8988T (cell line): ENCODE results near the gene PAFAH1B1.

ENCODE experiments used
- DNase-seq: peaks from one replicate; pipeline ENCODE4 v3.0.0; 2011

PAFAH1B1 gene

DNA sequence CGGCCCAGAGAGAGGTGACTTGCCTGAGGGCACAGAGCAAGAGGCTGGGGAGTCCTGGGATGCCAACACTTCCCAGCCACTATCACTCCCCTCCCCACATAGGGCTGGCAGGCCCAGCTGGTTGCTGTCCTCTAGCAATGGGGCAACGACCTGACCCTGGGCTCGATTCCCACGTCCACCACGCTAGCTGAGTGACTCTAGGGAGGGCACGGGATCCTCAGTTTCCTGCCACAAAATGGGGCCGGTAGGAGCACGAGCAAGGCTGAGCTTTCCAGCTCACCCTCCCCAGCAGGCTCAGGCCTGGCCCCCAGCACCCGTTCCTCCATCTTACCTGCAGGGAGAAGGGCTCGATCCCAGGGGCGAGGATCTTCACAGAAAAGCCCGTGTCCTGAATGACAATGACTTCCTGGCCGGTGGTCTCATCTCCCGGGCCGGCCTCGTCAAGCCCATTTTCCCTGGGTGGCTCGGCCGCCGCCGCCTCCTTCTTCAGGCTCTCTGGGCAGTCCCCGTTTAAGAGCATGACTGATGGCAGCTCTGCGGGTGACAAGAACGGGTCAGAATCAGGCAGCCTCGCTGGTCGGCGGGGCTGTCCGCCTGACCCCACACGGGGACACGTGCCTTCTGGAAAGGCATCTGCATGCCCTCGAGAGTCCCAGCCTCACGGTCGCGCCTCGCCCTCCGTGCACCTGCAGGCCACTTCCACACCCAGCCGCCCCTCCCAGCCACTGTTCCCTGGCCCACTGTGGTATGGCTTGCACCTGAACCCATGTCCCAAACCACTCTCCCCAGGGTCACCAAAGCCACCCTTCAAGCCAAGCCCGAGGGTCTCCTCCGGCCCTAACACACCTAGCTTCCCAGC lies 110.8 kb downstream of the PAFAH1B1 start:
- peak; percentile 8 for DNase-seq

DNA sequence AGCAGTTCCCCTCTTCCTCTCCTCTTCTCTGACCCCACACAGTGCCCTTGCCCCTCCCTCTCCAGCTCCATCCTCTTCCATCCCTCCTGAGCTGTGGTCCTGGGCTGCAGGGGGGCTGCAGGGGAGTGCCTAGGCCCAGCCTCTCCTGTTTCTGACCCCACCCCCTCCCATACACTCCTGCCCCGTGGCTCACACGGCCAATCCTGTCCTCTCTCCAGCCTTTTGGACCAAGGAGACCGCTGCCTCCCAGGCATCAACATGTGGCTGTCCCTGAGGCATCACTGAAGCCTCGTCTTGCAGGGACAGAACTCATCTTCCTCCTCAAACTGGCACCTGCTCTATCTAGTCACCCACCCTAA lies 111.4 kb downstream of the PAFAH1B1 start:
- DNase-seq, result no peak

DNA sequence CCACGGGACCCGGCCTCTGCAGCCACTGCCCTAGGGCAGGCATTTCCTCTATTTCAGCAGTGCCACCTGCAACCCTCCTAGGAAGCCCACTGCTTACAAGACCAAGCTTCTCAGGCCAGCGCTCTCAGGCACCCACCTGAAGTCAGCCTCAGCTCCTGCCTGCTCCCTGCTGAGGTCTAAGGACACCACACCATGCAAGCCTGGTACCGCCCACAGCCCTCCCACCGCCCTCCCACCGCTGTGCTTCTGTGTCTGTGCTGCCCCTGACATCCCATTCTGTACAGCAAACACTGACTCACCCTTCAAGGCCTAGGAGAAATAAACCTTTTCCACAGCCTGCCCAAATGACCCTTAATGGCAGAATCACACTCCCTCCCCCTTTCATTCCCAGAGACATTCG lies 111.8 kb downstream of the PAFAH1B1 start:
- DNase-seq, result peak; percentile 27

DNA sequence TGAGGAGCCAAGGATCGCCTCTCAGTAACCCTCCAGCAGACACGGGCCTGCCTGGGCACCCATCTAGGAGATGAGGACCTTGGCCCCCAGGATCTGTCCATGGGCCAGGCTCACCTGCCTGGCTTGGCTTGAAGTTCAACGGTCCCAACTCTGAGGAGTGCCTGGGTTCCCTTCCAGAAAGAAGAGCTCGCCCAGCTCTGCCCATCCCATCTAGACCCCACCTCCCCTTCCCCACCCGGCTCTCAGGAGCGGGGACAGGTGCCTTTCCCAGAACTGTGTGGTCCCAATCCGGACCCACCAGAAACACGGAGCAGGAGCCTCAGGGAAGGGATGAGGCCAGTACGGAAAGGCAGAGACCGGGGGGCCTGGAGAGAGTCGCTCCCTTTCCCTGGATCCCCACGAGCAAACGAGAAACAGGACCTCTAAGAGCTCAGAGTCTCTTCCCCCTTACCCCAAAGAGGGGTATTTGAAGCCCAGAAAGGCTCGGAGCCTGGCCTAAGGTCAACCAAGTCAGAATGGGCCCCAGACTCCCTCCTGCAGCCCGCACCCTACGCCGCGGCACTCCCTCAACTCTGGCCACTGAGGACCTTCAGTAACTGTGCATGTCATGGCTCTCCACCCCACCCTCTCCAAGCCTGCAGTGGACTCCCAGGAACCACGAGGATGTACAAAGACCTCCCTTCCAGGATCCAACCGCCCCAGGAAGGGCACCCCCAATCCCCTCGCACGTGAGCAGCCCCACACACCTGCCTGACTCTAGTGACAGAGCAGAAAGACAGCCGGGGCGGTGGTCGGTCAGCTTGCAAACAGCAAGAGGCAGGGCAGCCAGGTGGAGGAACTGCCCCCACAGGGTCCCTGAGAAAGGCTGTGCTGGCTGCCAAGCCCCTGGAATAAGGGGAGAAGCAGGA lies 112.7 kb downstream of the PAFAH1B1 start:
- DNase-seq, result peak; percentile 23

DNA sequence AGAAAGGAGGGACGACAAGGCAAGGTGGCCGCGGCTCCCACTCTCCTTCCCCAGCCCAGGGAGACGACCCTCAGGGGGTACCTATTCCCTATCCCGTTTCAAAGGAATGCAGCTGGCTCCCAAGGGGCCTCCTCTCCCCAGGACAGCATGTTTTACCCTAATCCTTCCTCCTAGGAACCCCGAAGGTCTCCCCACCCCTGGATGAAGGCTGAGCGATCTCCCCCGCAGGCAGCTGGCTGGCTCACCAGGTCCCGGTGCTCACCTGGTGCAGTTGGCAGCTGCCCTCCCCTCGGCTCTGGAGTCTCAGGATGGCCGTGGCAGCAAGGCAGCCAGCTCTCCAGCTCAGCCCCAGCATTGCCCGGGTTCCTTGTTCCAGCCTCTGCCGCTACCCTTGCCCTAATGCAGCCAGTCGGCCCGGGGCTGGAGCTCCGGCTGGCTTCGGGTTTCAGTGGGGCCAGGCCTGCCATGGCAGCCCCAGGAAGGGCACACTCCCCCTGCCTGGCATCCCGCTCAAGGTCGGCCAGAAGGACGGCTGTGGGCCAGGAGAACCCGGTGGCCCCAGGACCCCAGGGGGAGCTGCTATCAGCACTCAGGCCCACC lies 113.6 kb downstream of the PAFAH1B1 start:
- DNase-seq, result no peak

DNA sequence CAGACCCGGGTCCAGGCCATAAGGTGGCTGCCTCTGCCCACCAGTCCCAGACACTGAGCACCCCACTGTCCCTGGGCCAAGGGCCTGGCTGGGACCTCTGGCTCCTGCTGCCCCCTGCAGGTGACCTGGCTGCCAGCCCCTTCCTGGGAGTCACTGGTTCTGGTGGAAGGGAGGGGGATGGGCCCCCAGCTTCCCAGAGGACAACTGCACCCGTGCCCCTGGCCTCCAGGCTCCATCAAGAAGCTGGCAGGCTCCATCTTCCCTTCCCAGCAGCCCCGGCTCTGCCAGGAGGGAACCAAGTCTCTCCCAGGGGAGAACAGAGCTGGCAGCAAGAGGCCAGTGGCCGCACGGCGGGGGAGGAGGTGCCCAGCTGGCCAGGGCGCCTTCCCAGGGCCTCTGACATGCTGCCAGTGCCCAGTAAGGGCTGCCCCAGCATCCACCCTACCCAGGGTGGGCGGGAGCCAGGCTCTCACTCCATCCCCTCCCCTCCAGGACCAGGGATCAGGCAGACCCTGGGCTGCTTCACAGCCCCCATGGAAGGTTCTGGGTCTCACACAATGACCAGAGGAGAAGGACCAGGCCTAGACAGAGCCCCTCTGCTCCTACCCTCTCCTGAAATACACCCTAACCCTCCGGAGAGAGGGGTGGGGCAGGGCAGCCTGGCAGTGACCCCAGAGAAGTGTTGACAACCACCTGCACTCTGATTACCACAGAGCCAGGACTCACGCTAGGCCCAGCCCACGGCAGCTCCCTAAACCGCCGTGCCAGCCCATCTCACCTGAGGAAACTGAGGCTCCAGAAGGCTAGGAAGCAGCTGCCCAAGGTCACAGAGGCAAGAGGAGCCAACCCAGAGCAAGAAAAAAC lies 114.5 kb downstream of the PAFAH1B1 start:
- DNase-seq, result no peak

DNA sequence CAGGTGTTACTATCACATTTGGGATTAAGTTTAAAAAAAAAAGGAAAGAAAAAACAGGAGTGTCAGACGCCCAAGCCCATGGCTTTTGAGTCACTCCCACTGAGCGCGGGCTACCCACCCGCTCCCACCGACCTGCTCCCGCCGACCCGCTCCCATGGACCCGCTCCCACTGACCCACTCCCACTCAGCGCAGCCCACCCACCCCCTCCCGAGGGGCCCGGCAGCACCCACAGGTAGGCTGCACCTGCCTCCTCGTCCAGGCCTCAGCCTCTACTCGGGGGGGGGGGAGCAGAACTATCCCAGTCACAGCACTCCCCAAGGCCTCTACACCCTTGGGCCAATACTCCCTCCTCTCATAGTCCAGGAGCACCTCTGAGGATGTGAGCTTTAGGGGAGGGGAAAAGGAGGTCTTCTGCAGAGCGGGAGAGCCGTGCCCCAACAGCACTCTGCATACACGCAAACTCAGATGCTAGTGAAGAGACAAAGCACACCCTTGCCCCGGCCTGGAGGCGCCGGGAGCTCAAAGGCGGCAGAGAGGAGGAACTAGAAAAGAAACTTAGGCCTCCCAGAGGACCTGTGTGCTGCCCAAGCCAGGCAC lies 115.2 kb downstream of the PAFAH1B1 start:
- no peak for DNase-seq

DNA sequence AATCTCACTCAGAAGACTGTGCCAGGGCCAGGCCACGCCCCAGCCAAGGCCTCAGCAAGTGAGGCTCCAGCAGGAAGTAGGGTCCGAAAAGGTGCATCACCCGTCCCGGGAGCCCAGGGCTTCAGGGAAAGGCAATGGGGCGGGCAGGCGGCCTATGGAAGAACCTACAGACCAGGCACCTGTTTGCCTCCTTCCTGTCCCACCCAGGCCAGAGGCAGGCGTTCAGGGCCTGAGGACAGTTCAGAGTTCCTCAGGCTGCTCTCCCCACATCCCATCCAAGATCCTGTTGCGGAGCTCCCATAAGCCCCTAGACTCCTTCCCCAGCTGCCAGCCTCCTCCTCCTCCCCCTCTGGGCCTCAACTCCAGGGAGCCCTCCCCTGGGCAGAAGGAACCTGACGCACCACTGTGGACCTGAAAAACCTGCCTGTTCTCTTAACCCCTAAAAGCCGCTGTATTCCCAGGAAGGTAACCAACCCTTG lies 115.8 kb downstream of the PAFAH1B1 start:
- peak; percentile 70 for DNase-seq

DNA sequence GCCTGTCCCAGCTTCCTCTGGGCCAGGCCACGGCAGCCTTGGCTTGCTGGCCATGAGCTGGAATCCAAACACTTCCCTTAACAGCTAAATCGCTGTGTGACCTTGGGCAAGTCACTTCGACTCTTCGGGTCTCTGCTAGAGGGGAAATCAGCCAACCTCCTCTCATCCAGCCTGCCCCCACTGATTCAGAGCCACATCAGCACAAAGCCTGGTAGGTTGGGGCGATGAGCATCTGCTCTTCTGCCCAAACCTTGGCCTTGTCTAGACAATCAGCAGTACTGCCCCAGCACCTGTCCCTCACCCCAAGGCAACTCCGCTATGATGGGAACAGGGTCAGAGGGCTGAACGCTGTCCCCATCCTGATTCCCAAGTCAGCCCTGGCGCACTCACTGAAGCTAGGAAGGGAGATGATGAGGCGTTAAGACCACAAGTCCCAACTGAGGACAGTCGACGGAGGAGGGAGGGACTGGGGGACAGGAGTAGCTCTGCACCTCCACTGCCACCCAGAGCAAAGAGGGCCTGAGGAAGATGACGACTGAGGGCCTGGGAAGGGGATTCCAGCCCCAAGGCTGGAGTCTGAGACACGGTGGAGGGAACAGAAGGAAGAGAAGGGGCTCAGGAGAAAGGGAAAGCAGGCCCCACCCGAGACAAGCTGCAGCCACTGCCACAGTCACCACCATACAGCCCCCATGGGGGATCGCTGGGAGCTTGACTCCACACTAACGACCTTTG lies 116.8 kb downstream of the PAFAH1B1 start:
- DNase-seq, result no peak

DNA sequence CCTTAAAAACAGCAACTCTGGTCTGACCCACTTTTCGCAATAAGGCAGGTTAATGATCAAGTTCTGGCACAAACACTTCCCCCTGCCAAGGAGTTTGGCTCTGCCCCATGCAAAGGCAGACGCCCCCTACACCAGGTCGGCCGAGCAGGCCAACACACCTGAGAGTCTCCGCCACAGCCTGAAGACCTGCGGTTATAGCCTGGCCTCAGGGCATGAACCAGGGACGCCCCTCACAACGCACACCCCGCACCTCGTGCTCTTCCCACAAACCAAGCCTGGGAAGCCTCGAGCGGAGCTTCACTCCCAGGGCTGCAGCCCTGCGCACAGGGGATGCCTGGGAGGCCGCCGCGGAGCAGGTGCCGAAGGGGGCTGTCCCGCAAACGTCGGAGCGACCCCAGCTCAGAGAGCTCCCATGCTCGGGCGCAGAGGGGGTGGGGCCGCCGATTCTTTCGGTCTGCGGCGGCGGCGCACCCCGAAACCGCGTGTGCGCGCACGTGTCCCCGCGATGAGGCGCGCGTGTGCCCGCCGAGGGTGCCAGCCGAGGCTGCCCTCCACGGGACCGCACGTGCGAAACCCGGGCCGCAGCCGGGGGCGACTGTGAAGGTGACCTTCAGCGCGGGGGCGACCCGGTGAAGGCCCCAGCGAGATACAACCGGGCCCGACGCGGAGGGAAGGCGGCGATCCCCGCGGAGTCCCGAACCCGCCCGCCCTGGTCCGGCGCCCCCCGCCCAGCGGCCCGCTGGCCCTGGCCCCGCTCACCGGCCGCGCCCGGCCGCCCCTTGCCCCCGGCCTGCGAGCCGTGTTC lies 117.6 kb downstream of the PAFAH1B1 start:
- no peak for DNase-seq

DNA sequence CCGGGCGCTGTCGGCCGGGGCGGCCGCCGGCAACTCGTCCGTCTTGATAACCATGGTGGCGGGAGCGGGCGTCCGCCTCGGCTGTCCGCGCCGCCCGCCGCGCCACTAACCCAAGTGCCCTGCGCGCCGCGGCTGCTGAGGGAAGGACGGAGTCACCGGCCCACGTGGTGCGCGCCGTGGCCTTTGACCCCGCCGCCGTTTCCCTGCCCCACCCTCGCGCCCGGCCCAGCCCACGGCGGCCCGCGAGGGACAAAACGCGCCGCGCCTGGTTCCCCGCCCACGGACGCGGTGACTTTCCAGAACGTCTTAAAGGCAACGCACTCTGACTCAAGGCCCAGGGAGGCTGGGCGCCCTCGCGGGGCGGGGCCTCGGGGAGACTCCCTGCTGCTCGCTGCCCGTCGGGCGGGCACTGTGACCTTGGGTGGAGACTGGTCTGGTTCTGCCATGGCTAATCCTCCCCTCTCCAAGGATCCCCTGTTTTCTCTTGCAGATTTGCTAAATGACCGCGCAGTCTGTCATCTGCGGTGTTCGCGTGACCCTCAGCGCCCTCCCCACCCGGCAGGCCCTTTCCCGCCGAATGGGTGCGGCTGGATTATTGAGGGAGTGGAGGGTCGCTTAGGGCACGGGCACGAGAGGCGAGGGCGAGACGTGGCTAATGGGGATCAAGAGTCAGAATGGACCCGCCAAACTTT lies 118.3 kb downstream of the PAFAH1B1 start, which contains the start of gene CLUH:
Gene CLUH (minus strand): TSS at position 157 of the 692 bp plus-strand sequence. CDS start 103 bp downstream, at position 54.
- DNase-seq, result peak; percentile 95

DNA sequence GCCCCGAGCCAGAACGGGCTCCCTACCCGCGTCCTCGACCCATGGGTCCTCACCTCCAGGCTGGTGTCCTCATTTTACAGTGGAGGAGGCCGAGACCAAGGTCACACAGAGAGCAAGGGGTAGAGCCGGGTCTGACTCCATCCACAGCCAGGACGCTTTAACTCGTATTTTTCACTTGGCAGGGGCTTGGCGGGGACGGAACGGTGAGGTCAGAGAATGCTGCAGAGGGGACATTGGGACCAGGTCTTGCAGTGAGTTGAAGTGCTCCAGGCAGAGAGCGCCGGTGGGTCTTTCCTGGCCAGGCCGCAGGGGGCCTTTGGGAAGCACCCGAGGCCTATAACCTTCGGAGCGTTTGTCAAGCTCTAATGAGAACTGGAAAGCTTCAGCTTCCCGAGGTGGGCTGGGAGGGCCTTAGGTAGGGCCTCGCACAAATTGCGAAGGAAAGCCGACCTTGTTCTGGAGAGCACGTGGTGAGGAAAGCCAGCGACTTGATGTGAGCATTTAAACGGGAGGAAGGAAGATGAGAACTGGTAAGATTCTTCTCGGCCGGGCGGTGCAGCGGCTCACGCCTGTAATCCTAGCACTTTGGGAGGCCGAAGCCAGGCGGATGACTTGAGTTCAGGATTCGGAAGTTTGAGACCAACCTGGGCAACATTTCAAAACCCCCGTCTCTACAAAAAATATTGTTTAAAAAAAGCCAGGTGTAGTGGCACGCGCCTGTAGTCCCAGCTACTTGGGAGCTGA lies 119.0 kb downstream of the PAFAH1B1 start:
- no peak for DNase-seq

DNA sequence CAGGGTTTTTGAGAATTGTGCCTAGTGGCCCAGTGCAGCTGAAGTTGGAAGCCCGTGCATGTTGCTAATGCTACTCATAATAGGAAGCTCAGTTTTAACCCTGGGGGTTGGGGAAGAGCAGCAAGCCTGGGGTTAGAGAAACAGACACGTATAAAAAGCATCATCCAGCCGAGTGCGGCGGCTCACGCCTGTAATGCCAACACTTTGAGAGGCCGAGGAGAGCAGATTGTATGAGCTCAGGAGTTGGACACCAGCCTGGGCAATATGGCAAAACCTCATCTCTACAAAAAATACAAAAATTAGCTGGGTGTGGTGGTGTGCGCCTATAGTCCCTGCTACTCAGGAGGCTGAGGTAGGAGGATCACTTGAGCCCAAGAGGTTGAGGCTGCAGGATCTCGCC lies 120.4 kb downstream of the PAFAH1B1 start:
- no peak for DNase-seq

DNA sequence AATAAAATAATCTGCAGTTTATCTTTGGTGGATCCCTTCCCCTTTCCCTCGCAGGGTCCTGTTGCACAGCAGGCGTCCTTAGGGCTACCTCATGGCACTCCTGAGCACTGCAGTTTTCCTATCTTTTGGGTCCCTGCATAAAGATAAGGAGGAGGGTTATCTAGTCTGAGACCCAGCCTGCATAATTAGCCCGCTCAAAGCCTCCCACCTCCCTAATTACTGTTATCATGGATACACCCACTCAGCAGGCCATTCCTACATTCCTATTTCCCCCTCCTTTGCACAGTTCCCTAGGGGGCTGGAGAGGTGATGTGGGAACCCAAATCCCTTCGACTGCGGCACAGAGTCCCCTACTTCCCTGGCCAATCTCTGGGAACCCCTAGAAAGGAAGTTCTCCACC lies 123.2 kb downstream of the PAFAH1B1 start:
- DNase-seq, result no peak

DNA sequence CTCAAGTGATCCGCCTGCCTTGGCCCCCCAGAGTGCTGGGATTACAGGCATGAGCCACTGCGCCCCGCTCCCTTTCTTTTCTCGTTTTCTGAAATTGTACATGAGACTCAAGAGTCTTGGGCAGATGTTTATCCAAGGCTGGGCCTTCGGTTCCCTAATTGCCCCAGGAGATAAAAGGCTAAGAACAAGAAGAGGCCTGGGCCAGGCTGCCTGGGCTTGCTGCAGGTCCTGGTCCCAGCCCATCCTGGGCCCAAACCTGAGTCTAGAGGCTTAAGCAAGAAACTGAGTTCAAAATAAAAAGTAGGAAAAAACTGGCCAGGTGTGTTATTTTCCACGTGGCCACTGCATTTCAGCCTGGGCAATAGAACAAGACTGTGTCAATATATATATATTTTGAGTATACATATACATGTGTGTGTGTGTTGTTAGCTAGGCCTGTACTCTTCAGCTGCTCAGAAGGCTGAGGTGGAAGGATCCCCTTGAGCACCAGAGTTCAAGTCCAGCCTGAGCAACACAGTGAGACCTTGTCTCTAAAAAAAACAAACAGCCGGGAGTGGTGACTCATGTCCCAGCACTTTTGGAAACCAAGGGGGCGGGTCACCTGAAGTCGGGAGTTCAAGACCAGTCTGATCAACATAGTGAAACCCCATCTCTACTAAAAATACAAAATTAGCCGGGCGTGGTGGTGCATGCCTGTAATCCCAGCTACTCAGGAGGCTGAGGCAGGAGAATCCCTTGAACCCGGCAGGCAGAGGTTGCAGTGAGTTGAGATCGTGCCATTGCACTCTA lies 124.9 kb downstream of the PAFAH1B1 start:
- DNase-seq, result no peak

DNA sequence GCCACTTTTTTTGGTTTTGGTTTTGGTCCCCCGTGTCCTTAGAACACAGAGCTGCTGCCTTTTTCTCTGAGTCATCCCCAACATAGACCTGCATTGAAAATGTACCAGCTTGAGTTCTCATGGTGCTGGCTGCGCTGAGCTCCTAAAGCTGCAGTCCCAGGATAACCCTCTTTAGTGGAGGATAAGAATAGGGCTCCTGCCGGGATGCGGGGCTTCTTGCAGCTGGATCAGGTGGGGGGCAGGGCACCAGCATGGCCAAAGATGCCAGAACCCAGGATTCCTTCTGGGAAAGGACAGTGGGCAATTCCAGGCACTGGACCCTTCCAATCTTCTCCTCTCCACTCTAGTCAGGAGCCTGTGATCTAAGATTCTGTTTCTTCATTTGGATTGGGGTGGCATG lies 126.4 kb downstream of the PAFAH1B1 start:
- no peak for DNase-seq

DNA sequence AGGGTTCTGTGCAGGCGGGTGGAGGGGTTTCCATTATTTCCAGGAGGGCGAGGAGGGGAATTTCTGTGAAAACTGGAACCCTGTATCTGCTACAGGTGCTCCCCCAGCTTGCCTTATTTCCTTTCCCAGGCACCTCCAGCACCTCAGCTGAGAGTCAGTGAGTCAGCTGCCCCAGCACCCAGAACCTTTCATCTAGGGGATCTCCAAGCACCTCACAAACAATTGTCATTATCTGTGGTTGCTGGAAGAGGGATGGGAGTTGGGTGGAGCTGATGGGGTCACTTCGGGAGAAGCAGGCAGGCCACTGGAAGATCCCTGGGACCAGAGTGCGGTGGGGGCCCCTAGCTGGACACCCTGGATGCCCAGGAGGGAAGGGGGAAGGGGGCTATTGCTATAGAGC lies 128.1 kb downstream of the PAFAH1B1 start:
- DNase-seq, result no peak

DNA sequence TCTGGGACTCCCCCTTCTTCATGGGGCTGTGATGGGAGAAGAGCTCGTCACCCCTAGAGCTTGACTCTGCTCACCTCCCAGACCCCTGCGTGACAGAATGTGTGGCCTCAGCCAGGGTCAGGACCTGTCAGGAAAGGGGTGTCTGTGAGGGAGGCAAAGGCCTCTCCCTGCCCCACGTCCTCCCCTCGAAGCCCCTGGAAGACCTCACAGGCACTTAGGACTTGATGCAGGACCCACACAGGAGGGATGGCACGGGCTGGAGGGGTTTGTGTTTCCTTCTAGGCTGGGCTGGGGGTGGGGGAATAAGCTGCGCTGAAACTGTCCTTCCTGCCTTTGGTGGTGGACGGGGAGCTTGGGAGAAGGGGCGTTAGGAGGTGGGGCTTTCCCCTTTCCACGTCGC lies 129.2 kb downstream of the PAFAH1B1 start:
- no peak for DNase-seq
